NB4 (cell line): Measurements from ENCODE around the gene SCAMP5.
A peak's percentile ranks its signal among the peaks of the same experiment; 100 is the strongest.

Experiments used
- DNase-seq: peaks from one replicate; pipeline ENCODE4 v3.0.0; 2010; ENCODE audit warnings: low read depth
- H3K4me3 ChIP-seq: one replicate; pipeline ENCODE4 v1.5.1; 2011; ENCODE audit warnings: mild to moderate bottlenecking, low read depth, low read length, moderate library complexity
- CTCF ChIP-seq: IDR thresholded peaks from one replicate; pipeline ENCODE4 v1.5.1; 2012; ENCODE audit warnings: low read depth, low read length
- MAX ChIP-seq: IDR thresholded peaks from 2 replicates; pipeline ENCODE4 v1.6.1; 2011; ENCODE audit warnings: low read depth, low read length
- MYC ChIP-seq: IDR thresholded peaks from 2 replicates; pipeline ENCODE4 v1.6.1; 2011; ENCODE audit warnings: low read depth, low read length
- POLR2A ChIP-seq: IDR thresholded peaks from 2 replicates; pipeline ENCODE4 v1.6.1; 2011; ENCODE audit warnings: mild to moderate bottlenecking; ENCODE audit not compliant: insufficient read length; ENCODE audit errors: extremely low read depth

The SCAMP5 gene

GRCh38 chr15:75028991-75029377 lies 33.6 kb downstream of the SCAMP5 start:
- no peak overlapping the region for H3K4me3 ChIP-seq
- DNase-seq = no peak
- TF ChIP-seq POLR2A (no peak), CTCF (no peak), MAX (no peak), MYC (no peak)

GRCh38 chr15:75029378-75030022 lies 34.1 kb downstream of the SCAMP5 start:
- peak overlapping the region; percentile 6 for H3K4me3 ChIP-seq
- TF ChIP-seq CTCF (peak; percentile 88), MAX (peak; percentile 100), MYC (peak; percentile 84), POLR2A (no peak)
- DNase-seq = peak; percentile 99

- TF ChIP-seq POLR2A = no peak
- TF ChIP-seq MAX = 0 out of 2 replicates have a peak, but pooled peaks have one; percentile 23
- no peak for TF ChIP-seq MYC
- TF ChIP-seq CTCF = no peak
- no peak overlapping the region for H3K4me3 ChIP-seq
- no peak for DNase-seq
These were observed 34.7 kb downstream of the SCAMP5 start for GRCh38 chr15:75030023-75030413.

- TF ChIP-seq POLR2A (no peak), CTCF (no peak), MYC (no peak), MAX (no peak; the same call in 1 of the 2 replicates)
- H3K4me3 ChIP-seq = no peak overlapping the region
- DNase-seq = no peak
These were observed 35.1 kb downstream of the SCAMP5 start for GRCh38 chr15:75030424-75030823.

- DNase-seq = no peak
- no peak for TF ChIP-seq POLR2A
- no peak for TF ChIP-seq MAX
- TF ChIP-seq MYC = no peak
- no peak overlapping the region for H3K4me3 ChIP-seq
These were observed 36.5 kb downstream of the SCAMP5 start for GRCh38 chr15:75031848-75032247.

GRCh38 chr15:75032395-75032794 lies 37.0 kb downstream of the SCAMP5 start:
- no peak for DNase-seq
- no peak overlapping the region for H3K4me3 ChIP-seq
- TF ChIP-seq MYC (no peak), MAX (no peak), POLR2A (no peak), CTCF (no peak)
